NCI-H82 (cell line): ENCODE measurements around the gene POMT2.
A peak's percentile ranks its signal among the peaks of the same experiment; 100 is the strongest.
"Not testable (repeated sequence)": the region's sequence is repeated elsewhere in the genome, so short reads cannot be mapped to it uniquely, and the experiment has no call there.

Experiments
- DNase-seq: peaks from one replicate; lab custom pipeline; 2025; lab: John Stamatoyannopoulos, UW

The POMT2 gene

GRCh38 chr14:77324816-77325745 lies 4.4 kb upstream of the POMT2 start:
- DNase-seq: no peak

GRCh38 chr14:77324289-77324688 lies 3.6 kb upstream of the POMT2 start:
- no peak for DNase-seq

- DNase-seq: no peak
Measured at GRCh38 chr14:77323571-77323970, 2.9 kb upstream of the POMT2 start.

- no peak for DNase-seq
Measured at GRCh38 chr14:77322951-77323350, 2.3 kb upstream of the POMT2 start.

GRCh38 chr14:77322250-77322902 lies 1.7 kb upstream of the POMT2 start:
- peak; percentile 5 for DNase-seq

GRCh38 chr14:77319422-77319821 lies 1.3 kb downstream of the POMT2 start:
- DNase-seq: no peak

GRCh38 chr14:77318756-77319155 lies 1.9 kb downstream of the POMT2 start:
- not testable (repeated sequence) for DNase-seq

GRCh38 chr14:77318006-77318553 lies 2.6 kb downstream of the POMT2 start:
- DNase-seq: no peak

GRCh38 chr14:77316872-77317301 lies 3.8 kb downstream of the POMT2 start:
- no peak for DNase-seq

- no peak for DNase-seq
Measured at GRCh38 chr14:77316195-77316505, 4.5 kb downstream of the POMT2 start.

GRCh38 chr14:77314539-77315457 lies 5.9 kb downstream of the POMT2 start:
- peak; percentile 40 for DNase-seq

GRCh38 chr14:77314043-77314442 lies 6.6 kb downstream of the POMT2 start:
- DNase-seq: no peak

GRCh38 chr14:77313371-77313770 lies 7.3 kb downstream of the POMT2 start:
- no peak for DNase-seq

GRCh38 chr14:77311217-77311616 lies 9.5 kb downstream of the POMT2 start:
- peak; percentile 85 for DNase-seq

- DNase-seq: peak; percentile 26
Measured at GRCh38 chr14:77310026-77310425, 10.7 kb downstream of the POMT2 start.

- DNase-seq: no peak
Measured at GRCh38 chr14:77309131-77309530, 11.6 kb downstream of the POMT2 start.

- peak; percentile 57 for DNase-seq
Measured at GRCh38 chr14:77306851-77307496, 13.7 kb downstream of the POMT2 start.

- no peak for DNase-seq
Measured at GRCh38 chr14:77306416-77306815, 14.3 kb downstream of the POMT2 start.

- DNase-seq: no peak
Measured at GRCh38 chr14:77305696-77306095, 15.0 kb downstream of the POMT2 start.

- peak; percentile 83 for DNase-seq
Measured at GRCh38 chr14:77303417-77304156, 17.1 kb downstream of the POMT2 start.

- peak; percentile 86 for DNase-seq
Measured at GRCh38 chr14:77302926-77303325, 17.8 kb downstream of the POMT2 start.
